HepG2 (cell line): ENCODE results near the gene CD300LD. TPM values are rescaled to one million over a fixed set of nuclear protein-coding genes. Genes with fewer than 3 reads are reported as not detected.

ENCODE experiments used
- HNRNPL ChIP-seq: fragments of 200-400 bp; formaldehyde crosslinking; IDR thresholded peaks from 2 replicates; pipeline ENCODE4 v1.6.1; 2017; ENCODE audit warnings: mild to moderate bottlenecking, low read depth, low read length
- JUND ChIP-seq: sonication (generic); formaldehyde crosslinking; IDR thresholded peaks from 2 replicates; pipeline ENCODE4 v1.8.0; 2022; ENCODE audit warnings: mild to moderate bottlenecking, missing genetic modification reagents
- MED1 ChIP-seq: sonication (generic); formaldehyde crosslinking; IDR thresholded peaks from 2 replicates; pipeline ENCODE4 v1.4.0; 2020; ENCODE audit warnings: missing genetic modification reagents
- NFYC ChIP-seq: IDR thresholded peaks from 2 replicates; pipeline ENCODE4 v1.6.1; 2016; ENCODE audit warnings: missing genetic modification reagents, missing compliant biosample characterization
- ZFP62 ChIP-seq: sonication (generic); formaldehyde crosslinking; IDR thresholded peaks from 2 replicates; pipeline ENCODE4 v1.4.0; 2020; ENCODE audit warnings: missing genetic modification reagents
- ZNF251 ChIP-seq: sonication (generic); formaldehyde crosslinking; IDR thresholded peaks from 2 replicates; pipeline ENCODE4 v1.9.0; 2021; ENCODE audit warnings: mild to moderate bottlenecking, missing genetic modification reagents
- ZNF335 ChIP-seq: sonication (generic); formaldehyde crosslinking; IDR thresholded peaks from 2 replicates; pipeline ENCODE4 v1.4.0; 2020; ENCODE audit warnings: missing genetic modification reagents
- ZNF557 ChIP-seq: sonication (generic); formaldehyde crosslinking; IDR thresholded peaks from 2 replicates; pipeline ENCODE4 v1.4.0; 2020; ENCODE audit warnings: missing genetic modification reagents
- ZSCAN9 ChIP-seq: IDR thresholded peaks from 2 replicates; pipeline ENCODE4 v1.6.1; 2016; ENCODE audit warnings: borderline replicate concordance
- polyA plus RNA-seq, 8 experiments: library from polyadenylated mRNA; depleted of rRNA in 3 of 8; stranded (reverse) in 7 of 8; unstranded in 1 of 8; fragments of >200 nt; fragmentation: Illumina TruSeq in 4 of 8; extraction: Trizol in 4 of 8; gene quantifications; 2 replicates each; pipeline versions ENCODE4 v1.2.1 to v1.2.3, GENCODE V29; 2011 to 2016; ENCODE audit warnings: low read depth in 4 of 8, missing spikeins in 1 of 8, mixed read lengths in 1 of 8; ENCODE audit not compliant: insufficient read depth in 1 of 8
- total RNA-seq, 5 experiments: library from RNA; depleted of rRNA; stranded (reverse); fragments of >200 nt; fragmentation: Illumina TruSeq; extraction: Trizol; gene quantifications; 2 replicates each; pipeline ENCODE4 v1.2.3, GENCODE V29; 2016; ENCODE audit warnings: low read depth in 1 of 5
- TF ChIP-seq, protein P1 (sequence below): sonication (generic); formaldehyde crosslinking; IDR thresholded peaks from 2 replicates; pipeline ENCODE4 v1.4.0; 2020; ENCODE audit warnings: mild to moderate bottlenecking, missing genetic modification reagents

The CD300LD gene
- total and polyA plus RNA-seq, 2 of the 13 experiments (the other 11 are each of a cell fraction or from before 2014, with no cell fraction given): not detected

DNA sequence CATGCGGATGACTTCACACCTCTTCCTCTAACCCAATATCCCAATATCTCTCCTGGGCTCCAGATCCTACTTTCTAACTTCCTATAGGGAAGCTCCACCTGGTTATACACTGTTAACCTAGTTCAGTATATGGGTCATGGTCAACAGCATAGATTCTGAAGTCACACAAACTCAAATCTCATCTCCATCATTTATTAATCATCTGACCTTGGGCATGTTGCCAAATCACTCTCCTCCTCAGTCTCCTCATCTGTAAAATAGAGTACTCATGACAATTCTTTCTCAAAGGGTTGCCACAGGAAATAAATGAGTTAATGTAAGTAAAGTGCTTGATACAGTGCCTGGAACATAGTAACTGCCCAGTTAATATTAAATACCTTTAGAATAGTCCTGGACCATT lies 32.0 kb upstream of the CD300LD start (continued):
- TF ChIP-seq, protein P1, sequence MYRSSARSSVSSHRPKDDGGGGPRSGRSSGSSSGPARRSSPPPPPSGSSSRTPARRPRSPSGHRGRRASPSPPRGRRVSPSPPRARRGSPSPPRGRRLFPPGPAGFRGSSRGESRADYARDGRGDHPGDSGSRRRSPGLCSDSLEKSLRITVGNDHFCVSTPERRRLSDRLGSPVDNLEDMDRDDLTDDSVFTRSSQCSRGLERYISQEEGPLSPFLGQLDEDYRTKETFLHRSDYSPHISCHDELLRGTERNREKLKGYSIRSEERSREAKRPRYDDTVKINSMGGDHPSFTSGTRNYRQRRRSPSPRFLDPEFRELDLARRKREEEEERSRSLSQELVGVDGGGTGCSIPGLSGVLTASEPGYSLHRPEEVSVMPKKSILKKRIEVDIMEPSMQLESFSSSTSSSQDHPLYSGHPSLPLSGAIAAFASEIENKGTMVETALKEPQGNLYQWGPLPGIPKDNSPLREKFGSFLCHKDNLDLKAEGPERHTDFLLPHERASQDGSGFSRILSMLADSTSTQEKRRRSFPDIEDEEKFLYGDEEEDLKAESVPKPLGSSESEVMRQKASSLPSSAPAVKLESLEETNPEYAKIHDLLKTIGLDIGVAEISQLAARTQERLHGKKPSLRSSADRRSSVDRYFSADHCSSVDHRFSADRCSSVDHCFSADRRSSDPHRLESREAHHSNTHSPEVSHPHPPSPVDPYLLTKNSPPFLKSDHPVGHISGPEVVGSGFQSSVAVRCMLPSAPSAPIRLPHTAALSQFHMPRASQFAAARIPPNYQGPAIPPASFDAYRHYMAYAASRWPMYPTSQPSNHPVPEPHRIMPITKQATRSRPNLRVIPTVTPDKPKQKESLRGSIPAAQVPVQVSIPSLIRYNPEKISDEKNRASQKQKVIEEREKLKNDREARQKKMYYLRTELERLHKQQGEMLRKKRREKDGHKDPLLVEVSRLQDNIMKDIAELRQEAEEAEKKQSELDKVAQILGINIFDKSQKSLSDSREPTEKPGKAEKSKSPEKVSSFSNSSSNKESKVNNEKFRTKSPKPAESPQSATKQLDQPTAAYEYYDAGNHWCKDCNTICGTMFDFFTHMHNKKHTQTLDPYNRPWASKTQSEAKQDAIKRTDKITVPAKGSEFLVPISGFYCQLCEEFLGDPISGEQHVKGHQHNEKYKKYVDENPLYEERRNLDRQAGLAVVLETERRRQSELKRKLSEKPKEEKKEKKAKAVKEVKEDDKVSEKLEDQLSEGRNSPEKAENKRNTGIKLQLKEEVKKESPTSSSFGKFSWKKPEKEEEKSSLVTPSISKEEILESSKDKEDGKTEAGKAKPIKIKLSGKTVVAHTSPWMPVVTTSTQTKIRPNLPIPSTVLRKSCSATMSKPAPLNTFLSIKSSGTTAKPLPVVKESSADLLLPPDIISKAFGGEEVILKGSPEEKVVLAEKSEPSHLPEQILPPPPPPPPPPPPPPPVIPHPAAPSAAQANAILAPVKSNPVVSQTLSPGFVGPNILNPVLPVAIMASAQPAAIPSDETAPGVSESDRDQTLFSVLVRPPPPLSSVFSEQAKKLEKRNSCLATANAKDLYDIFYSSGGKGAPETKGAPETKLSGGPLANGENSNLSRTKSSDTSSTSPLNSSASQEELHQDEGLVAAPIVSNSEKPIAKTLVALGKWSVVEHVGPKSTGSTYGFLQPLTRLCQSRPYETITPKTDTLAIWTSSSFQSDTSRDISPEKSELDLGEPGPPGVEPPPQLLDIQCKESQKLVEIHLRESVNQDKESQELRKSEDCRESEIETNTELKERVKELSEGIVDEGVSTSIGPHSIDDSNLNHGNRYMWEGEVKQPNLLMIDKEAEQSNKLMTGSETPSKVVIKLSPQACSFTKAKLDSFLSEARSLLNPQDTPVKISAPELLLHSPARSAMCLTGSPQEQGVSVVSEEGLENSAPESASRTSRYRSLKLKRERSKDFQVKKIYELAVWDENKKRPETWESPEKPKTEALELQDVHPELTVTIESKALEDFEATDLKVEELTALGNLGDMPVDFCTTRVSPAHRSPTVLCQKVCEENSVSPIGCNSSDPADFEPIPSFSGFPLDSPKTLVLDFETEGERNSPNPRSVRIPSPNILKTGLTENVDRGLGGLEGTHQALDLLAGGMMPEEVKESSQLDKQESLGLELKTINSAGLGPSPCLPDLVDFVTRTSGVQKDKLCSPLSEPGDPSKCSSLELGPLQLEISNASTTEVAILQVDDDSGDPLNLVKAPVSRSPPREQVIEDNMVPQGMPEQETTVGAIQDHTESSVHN (CRISPR knock-in tag): no peak
- TF ChIP-seq ZSCAN9: no peak
- TF ChIP-seq ZFP62 (CRISPR knock-in tag): no peak
- no peak for TF ChIP-seq ZNF335
- no peak for TF ChIP-seq NFYC
- TF ChIP-seq JUND (CRISPR knock-in tag): no peak
- TF ChIP-seq ZNF251 (CRISPR knock-in tag): no peak
- TF ChIP-seq HNRNPL: no peak
- no peak for TF ChIP-seq MED1
- no peak for TF ChIP-seq ZNF557 (CRISPR knock-in tag)
